AG09319 (cell line): ENCODE data around the gene KLHDC3.
"Not testable (repeated sequence)": the region's sequence is repeated elsewhere in the genome, so short reads cannot be mapped to it uniquely, and the experiment has no call there.

Experiments
- DNase-seq: peaks from one replicate; pipeline ENCODE4 v3.0.0-alpha.2; 2010; ENCODE audit warnings: low read depth; ENCODE audit errors: extremely low read depth
- TF ChIP-seq, protein P1 (sequence below): IDR thresholded peaks from 2 replicates; pipeline ENCODE4 v1.5.1; 2011; ENCODE audit warnings: low read depth, mild to moderate bottlenecking, inconsistent platforms, low read length, moderate library complexity

The KLHDC3 gene

DNA sequence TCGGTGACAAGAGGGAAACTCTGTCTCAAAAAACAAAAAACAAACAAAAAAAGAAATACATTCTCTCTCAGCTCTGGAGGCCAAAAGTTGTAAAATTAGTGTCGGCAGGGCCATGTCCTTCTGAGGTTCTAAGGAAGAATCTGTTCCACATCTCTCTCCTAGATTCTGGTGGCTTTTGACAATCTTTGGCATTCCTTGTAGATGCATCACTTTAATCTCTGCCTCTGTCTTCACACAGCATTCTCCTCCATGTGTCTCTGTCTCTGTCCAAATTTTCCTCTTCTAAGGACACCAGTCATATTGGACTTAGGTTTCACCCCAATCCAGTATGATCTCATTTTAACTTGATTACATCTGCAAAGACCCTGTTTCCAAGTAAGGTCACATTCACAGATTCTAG is 20.6 kb upstream of the KLHDC3 start:
- TF ChIP-seq, protein P1, sequence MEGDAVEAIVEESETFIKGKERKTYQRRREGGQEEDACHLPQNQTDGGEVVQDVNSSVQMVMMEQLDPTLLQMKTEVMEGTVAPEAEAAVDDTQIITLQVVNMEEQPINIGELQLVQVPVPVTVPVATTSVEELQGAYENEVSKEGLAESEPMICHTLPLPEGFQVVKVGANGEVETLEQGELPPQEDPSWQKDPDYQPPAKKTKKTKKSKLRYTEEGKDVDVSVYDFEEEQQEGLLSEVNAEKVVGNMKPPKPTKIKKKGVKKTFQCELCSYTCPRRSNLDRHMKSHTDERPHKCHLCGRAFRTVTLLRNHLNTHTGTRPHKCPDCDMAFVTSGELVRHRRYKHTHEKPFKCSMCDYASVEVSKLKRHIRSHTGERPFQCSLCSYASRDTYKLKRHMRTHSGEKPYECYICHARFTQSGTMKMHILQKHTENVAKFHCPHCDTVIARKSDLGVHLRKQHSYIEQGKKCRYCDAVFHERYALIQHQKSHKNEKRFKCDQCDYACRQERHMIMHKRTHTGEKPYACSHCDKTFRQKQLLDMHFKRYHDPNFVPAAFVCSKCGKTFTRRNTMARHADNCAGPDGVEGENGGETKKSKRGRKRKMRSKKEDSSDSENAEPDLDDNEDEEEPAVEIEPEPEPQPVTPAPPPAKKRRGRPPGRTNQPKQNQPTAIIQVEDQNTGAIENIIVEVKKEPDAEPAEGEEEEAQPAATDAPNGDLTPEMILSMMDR = no peak
- no peak for DNase-seq

DNA sequence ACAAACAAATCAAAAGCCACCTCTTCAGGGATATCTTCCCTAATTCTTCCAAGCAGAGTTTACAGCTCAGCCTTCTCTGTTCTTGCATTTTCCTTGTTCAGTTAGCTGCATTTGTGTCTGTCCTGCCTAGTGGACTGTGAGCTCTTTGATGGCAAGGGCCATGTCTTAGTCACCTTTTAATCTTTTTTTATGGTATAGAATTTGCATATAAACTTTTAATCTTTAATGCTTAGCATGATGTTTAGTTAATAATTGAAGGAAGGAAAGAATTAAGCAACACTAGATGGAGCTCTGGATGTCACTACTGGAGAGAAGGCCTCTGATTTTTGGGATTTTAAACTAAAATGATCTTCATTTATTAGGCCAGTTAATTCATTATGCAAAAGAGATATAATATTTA is 17.5 kb upstream of the KLHDC3 start:
- DNase-seq = no peak
- TF ChIP-seq, protein P1 = no peak

DNA sequence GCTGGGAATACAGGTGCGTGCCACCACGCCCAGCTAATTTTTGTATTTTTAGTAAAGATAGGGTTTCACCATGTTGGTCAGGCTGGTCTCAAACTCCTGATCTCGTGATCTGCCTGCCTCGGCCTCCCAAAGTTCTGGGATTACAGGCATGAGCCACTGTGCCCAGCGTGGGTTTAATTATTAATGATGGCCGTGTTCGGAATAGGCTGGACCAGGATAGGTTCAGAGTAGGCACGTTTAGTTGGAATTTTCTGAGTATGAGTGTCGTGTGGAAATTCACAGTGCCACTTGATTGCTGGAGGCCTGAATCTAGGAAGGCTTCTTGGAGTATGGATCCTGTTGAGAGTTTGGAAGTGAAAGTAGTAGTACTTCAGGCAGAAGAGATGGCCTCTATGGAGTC is 15.8 kb upstream of the KLHDC3 start:
- not testable (repeated sequence) for DNase-seq

DNA sequence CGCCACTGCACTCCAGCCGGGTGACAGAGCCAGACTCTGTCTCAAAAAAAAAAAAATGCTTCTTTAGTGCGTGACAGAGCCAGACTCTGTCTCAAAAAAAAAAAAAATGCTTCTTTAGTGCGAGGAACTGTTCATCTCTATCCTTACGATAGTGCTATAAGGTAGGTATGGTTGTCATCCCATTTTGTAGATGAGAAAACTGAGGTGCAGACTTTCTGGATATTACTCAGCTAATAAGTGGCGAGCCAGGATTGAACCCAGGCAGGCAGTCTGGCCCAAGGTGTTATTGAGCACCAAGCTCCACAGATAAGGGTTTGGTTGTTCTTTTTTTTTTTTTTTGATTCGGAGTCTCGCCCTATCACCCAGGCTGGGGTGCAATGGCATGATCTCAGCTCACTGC is 12.2 kb upstream of the KLHDC3 start:
- TF ChIP-seq, protein P1 = no peak
- DNase-seq = no peak

DNA sequence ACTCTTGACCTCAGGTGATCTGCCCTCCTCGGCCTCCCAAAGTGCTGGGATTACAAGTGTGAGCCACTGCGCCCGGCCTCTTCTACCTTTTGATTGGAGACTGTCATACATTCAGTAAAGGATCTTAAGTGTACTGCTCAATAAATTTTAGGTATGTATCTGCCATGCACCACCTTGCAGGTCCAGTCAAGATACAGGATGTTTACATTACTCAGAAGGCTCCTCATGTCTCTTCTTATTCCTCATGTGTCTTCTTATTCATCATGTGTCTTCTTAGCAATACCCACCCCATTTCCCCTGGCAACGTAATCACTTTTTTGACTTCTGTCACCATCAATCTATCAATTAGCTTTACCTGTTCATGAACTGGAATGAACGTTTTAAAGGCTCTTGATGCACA is 8.2 kb upstream of the KLHDC3 start:
- no peak for DNase-seq

DNA sequence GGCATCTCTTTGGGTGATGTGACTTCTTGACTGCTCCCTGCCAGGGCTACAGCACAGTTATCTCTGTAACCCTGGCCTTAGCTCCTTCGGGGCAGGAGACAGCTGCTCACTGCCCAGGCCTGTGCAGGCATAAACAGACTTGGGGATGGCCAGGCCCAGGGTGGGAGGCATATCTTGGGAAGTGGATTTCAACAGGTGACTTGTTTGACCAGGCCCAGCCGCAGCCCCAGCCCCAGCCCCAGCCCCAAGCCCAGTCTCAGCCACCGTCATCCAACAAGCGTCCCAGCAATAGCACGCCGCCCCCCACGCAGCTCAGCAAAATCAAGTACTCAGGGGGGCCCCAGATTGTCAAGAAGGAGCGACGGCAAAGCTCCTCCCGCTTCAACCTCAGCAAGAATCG is 7.8 kb upstream of the KLHDC3 start:
- TF ChIP-seq, protein P1 = no peak

More for the DNA sequence above, 8.2 kb upstream of the KLHDC3 start:
- TF ChIP-seq, protein P1 = no peak

DNA sequence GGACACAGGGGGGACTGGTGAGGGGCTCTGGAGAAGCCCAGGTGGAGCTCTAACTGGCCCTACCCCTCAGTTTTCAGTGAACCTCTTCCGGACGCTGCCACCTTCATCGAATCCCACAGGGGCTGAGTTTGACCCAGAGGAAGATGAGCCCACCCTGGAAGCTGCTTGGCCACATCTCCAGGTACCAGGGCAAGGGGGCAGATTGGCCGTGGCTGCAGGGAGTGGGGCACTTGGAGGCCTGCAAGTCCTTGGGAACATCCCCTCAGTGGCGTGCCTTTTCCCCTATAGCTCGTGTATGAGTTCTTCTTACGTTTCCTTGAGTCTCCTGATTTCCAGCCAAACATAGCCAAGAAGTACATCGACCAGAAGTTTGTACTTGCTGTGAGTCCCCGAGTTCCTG is 6.9 kb upstream of the KLHDC3 start:
- DNase-seq = no peak
- TF ChIP-seq, protein P1 = no peak

More for the DNA sequence above, 7.8 kb upstream of the KLHDC3 start:
- DNase-seq = no peak

DNA sequence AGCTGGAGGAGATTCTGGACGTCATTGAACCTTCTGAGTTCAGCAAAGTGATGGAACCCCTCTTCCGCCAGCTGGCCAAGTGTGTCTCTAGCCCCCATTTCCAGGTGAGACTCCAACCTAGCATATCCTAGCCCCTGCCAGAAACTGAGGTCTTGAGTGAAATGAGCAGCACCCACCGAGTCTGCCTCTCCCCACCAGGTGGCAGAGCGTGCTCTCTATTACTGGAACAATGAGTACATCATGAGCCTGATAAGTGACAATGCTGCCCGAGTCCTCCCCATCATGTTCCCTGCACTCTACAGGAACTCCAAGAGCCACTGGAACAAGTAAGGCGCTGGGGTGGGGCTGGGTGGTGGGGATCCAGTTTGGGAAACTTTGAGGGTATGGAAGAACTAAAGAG is 4.9 kb upstream of the KLHDC3 start:
- TF ChIP-seq, protein P1 = peak; percentile 33
- DNase-seq = no peak
